HG02885 (cell line): ENCODE measurements around the gene AJAP1.

Experiments used
- ATAC-seq: cut with Tn5 transposase; IDR thresholded peaks from one replicate; pipeline ENCODE4 v1.9.1; 2021; ENCODE audit warnings: mild to moderate bottlenecking; ENCODE audit not compliant: unreplicated experiment, poor library complexity

Gene AJAP1

GRCh38 chr1:4697801-4698200 lies 43.4 kb downstream of the AJAP1 start:
- ATAC-seq: no peak

- no peak for ATAC-seq
These were observed 44.5 kb downstream of the AJAP1 start for GRCh38 chr1:4698911-4699310.

GRCh38 chr1:4699376-4700301 lies 45.2 kb downstream of the AJAP1 start:
- no peak for ATAC-seq

- ATAC-seq: no peak
These were observed 46.4 kb downstream of the AJAP1 start for GRCh38 chr1:4700801-4701200.

GRCh38 chr1:4701276-4701675 lies 46.9 kb downstream of the AJAP1 start:
- ATAC-seq: no peak

- ATAC-seq: no peak
These were observed 48.1 kb downstream of the AJAP1 start for GRCh38 chr1:4702464-4702863.

- no peak for ATAC-seq
These were observed 48.5 kb downstream of the AJAP1 start for GRCh38 chr1:4702932-4703331.

GRCh38 chr1:4703646-4704045 lies 49.2 kb downstream of the AJAP1 start:
- no peak for ATAC-seq

- no peak for ATAC-seq
These were observed 54.6 kb downstream of the AJAP1 start for GRCh38 chr1:4708840-4709507.

- no peak for ATAC-seq
These were observed 55.2 kb downstream of the AJAP1 start for GRCh38 chr1:4709641-4710040.

GRCh38 chr1:4710592-4711415 lies 56.4 kb downstream of the AJAP1 start:
- no peak for ATAC-seq

- no peak for ATAC-seq
These were observed 57.2 kb downstream of the AJAP1 start for GRCh38 chr1:4711416-4712275.

- no peak for ATAC-seq
These were observed 59.3 kb downstream of the AJAP1 start for GRCh38 chr1:4713669-4714068.

GRCh38 chr1:4716406-4716805 lies 62.0 kb downstream of the AJAP1 start:
- no peak for ATAC-seq

- ATAC-seq: no peak
These were observed 63.7 kb downstream of the AJAP1 start for GRCh38 chr1:4718071-4718470.

- no peak for ATAC-seq
These were observed 68.7 kb downstream of the AJAP1 start for GRCh38 chr1:4723106-4723505.

GRCh38 chr1:4724001-4724400 lies 69.6 kb downstream of the AJAP1 start:
- no peak for ATAC-seq

GRCh38 chr1:4724695-4725250 lies 70.4 kb downstream of the AJAP1 start:
- no peak for ATAC-seq

- no peak for ATAC-seq
These were observed 71.0 kb downstream of the AJAP1 start for GRCh38 chr1:4725416-4725815.
